GM19452 (cell line): Measurements from ENCODE around the gene MPL.

Source experiments
- ATAC-seq: cut with Tn5 transposase; IDR thresholded peaks from one replicate; pipeline ENCODE4 v1.9.1; 2021; ENCODE audit not compliant: unreplicated experiment

The MPL gene

DNA sequence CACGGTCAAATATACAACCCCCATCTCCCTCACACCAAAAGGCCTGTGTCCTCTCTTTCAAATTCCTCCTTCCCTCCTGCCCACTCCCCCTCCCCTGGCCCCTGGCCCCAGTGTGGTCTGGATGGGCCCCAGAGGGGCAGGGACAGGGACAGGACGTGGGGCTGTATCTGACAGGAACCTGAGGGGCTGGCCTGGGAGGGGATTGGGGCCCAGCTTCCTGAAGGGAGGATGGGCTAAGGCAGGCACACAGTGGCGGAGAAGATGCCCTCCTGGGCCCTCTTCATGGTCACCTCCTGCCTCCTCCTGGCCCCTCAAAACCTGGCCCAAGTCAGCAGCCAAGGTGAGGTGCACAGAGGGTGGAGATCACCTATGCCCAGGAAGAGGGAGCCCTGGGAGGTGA, at the start of gene MPL:
Gene MPL, plus strand, starts transcription at position 231 of the 400 bp plus-strand sequence. Its CDS starts 31 bp downstream, at position 262.
- ATAC-seq: no peak

GRCh38 chr1:43288058-43288784, 49.4 kb upstream of the MPL start:
- no peak for ATAC-seq

- ATAC-seq: no peak
Measured at GRCh38 chr1:43288785-43289706, 48.6 kb upstream of the MPL start.

DNA sequence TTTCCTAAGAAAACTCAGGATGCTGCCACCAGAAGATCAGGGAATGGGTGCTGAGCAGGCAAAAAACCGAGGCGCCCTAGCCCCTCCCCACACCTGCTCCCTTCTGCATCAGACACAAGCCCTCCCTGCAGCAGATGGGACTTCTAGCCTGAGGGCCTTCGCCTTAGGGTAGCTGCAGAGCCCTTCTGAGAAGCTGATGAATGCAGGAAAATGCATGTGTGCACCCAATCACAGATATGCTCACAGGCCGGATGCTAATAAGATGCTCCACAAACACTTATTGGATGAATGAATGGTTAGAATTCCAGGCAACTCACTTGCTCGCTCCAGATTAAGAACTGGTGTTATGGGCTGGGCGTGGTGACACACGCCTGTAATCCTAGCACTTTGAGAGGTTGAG, 45.4 kb upstream of the MPL start:
- ATAC-seq: no peak

GRCh38 chr1:43292679-43293078, 44.9 kb upstream of the MPL start:
- no peak for ATAC-seq

DNA sequence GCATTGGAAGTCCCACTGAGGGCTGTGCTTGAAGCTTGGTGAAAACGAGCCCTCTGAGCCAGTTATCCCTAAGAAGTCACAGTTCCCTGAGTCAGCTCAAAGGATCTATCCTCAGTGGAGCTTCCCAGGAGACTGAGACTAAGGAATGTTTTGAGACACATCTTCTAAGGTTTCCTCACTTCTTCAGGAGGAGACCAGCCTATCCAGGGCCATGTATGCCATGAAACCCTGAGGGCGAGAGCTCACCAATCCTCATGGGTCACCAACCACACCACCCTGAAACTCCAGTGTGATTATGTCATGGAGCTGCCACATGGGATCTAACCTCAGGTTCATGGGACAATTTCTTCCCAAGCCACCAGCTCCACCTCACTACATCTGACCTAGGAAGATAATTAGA, 44.4 kb upstream of the MPL start:
- ATAC-seq: no peak

- no peak for ATAC-seq
Measured at GRCh38 chr1:43293896-43294760, 43.5 kb upstream of the MPL start.

GRCh38 chr1:43294761-43295160, 42.9 kb upstream of the MPL start:
- no peak for ATAC-seq

- no peak for ATAC-seq
Measured at GRCh38 chr1:43296207-43296606, 41.4 kb upstream of the MPL start.

GRCh38 chr1:43298055-43298454, 39.6 kb upstream of the MPL start:
- no peak for ATAC-seq

GRCh38 chr1:43299101-43299500, 38.5 kb upstream of the MPL start:
- ATAC-seq: no peak

DNA sequence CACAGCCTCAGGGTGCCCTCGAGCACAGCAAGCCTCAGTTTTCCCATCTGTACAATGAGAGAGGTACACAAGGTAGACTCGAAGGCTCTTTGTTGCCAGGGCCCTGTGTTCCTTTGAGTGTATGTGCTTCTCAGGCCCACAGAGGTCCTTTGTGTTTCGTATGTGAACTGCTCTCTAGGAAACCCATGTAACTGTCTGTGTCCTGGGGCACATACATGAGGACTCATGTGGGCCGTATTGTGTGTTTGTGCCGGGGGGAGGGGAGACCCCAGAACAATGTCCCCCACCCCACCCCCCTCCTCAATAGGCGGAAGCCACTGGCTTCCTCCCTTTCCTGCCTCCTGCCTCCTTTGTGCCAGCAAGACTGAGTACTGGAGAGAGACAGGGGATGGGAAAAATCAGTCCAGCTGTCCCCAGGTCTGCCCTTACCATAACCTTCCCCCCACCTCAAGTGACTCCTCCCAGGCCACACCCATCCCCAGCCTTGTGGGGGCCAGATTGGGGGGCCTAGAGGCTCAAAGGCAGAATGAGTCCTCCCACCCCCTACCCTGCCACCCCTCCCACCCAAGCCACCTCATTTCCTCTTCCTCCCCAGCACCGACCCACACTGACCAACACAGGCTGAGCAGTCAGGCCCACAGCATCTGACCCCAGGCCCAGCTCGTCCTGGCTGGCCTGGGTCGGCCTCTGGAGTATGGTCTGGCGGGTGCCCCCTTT, 37.1 kb upstream of the MPL start, which contains the start of gene TIE1:
Gene TIE1, plus strand, starts transcription at position 605 of the 717 bp plus-strand sequence. Its CDS starts 90 bp downstream, at position 695.
- no peak for ATAC-seq

DNA sequence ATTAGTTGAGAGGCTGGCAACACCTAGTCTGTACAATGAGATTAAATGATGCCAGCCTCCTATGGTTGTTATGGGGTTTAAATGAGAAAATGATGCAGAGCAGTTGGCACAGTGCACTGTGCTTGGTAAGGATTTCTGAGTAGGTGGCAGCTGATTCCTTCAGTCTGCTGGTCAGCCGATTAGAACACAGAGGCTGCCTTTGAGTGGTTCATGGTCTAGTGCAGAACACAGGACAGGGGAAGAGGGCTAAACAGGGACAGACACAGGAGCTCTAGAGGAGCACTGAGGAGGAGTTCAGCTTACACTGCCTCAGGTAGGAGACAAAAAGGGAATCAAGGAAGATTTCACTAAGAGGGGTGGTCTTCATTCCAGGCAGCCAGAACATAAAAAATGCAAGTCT, 35.4 kb upstream of the MPL start:
- ATAC-seq: no peak

- no peak for ATAC-seq
Measured at GRCh38 chr1:43302721-43303470, 34.7 kb upstream of the MPL start.

DNA sequence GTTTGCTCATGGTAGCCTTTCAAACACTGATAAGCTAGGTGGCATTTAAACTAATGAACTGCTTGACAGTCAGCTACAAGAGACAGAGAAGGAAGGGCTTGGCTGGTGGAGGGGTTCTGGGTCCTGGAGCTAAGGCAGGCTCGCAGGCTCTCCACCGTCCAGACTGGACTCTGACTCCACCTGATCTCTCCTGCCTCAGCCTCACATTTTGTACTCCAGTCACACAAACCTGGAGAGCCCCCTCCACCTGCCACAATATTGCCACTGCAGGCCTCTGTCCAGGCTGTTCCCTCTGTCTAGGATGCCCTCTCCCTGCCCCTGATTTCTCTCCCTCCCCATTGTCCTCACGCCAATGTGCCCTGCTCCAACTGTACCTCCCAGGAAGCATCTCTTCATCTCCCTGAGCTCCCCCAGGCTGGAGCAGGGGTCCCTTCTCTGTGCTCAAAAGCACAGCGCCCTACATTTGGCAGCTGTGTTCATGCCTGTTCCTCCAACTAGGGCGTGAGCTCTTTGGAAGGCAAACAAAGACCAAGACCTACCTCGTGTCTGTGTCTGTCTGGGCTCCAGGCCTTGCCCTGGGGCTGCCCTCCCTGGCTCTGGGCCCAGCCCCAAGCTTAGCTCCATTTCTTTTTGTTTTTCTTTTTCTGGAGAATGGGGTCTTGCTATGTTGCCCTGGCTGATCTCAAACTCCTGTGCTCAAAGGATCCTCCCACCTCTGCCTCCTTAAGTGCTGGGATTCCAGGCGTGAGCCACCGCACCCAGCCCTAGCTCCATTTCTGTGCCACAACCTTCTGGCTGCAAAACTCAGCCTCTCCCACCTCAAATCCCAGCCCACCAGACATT, 33.9 kb upstream of the MPL start:
- no peak for ATAC-seq

- ATAC-seq: no peak
Measured at GRCh38 chr1:43304314-43304681, 33.3 kb upstream of the MPL start.

GRCh38 chr1:43304771-43305300, 32.8 kb upstream of the MPL start:
- ATAC-seq: no peak

DNA sequence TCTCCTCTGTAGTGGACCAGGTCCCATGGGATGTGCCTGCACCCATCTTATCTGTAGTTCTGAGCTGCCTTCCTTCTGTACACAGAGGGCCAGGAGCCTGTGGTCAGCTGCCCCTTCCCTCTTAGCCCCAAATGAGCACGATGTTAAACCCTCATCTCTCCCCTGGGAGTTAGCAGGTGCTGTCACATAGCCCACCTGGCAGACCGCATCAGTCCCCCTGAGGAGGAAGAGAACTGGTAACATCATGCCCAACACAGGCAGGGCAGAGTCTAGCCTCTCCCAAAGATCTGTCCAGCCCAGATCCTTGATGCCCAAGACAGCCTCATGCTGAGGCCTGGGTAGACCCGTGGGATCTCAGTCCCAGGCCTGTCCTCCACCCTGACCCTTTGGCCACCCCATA, 32.2 kb upstream of the MPL start:
- no peak for ATAC-seq
